Right renal cortex interstitium (tissue), 3 donors: ENCODE data around the gene EFNA2. TPM values are rescaled to one million over a fixed set of nuclear protein-coding genes. Genes with fewer than 3 reads are reported as not detected.

Source experiments
- DNase-seq, 3 donors: peaks; one replicate each; pipeline ENCODE4 v3.0.0-alpha.2; 2013; ENCODE audit warnings: low read depth in 3 of 3, low spot score in 2 of 3
- polyA plus RNA-seq, 3 donors: library from polyadenylated mRNA; unstranded; fragments of 120-200 nt; gene quantifications; one replicate each; pipeline ENCODE4 v1.2.1, GENCODE V29; 2013; ENCODE audit not compliant: insufficient read length in 3 of 3

Gene EFNA2
- polyA plus RNA-seq, 3 donors, result 1.3 to 2.1 (median 1.3) TPM

GRCh38 chr19:1282588-1283206 lies 3.0 kb upstream of the EFNA2 start:
- no peak for DNase-seq

- no peak for DNase-seq
Observed at GRCh38 chr19:1283207-1283916, 2.3 kb upstream of the EFNA2 start.

- no peak for DNase-seq
Observed at GRCh38 chr19:1283917-1284292, 1.8 kb upstream of the EFNA2 start.

- no peak for DNase-seq
Observed at GRCh38 chr19:1284293-1284978, 1.2 kb upstream of the EFNA2 start.

GRCh38 chr19:1284979-1285736 lies 515 bp upstream of the EFNA2 start:
- no peak for DNase-seq

- no peak for DNase-seq
Observed at GRCh38 chr19:1286487-1287353, 1.0 kb downstream of the EFNA2 start.

GRCh38 chr19:1287354-1288225 lies 1.9 kb downstream of the EFNA2 start:
- DNase-seq, result no peak

- DNase-seq, result no peak
Observed at GRCh38 chr19:1288226-1288612, 2.5 kb downstream of the EFNA2 start.

GRCh38 chr19:1288833-1289685 lies 3.4 kb downstream of the EFNA2 start:
- no peak for DNase-seq

- DNase-seq, result no peak
Observed at GRCh38 chr19:1289686-1290025, 4.0 kb downstream of the EFNA2 start.

GRCh38 chr19:1290196-1290702 lies 4.6 kb downstream of the EFNA2 start:
- no peak for DNase-seq

GRCh38 chr19:1290703-1291651 lies 5.3 kb downstream of the EFNA2 start:
- DNase-seq, result no peak

GRCh38 chr19:1291761-1292418 lies 6.2 kb downstream of the EFNA2 start:
- no peak for DNase-seq

- DNase-seq, result no peak
Observed at GRCh38 chr19:1292419-1293151, 6.9 kb downstream of the EFNA2 start.

GRCh38 chr19:1293782-1294604 lies 8.3 kb downstream of the EFNA2 start:
- no peak for DNase-seq
